ENCODE measurements around the gene ZKSCAN7.
"Not testable (repeated sequence)": the region's sequence is repeated elsewhere in the genome, so short reads cannot be mapped to it uniquely, and the experiment has no call there.

ZKSCAN7 gene

DNA sequence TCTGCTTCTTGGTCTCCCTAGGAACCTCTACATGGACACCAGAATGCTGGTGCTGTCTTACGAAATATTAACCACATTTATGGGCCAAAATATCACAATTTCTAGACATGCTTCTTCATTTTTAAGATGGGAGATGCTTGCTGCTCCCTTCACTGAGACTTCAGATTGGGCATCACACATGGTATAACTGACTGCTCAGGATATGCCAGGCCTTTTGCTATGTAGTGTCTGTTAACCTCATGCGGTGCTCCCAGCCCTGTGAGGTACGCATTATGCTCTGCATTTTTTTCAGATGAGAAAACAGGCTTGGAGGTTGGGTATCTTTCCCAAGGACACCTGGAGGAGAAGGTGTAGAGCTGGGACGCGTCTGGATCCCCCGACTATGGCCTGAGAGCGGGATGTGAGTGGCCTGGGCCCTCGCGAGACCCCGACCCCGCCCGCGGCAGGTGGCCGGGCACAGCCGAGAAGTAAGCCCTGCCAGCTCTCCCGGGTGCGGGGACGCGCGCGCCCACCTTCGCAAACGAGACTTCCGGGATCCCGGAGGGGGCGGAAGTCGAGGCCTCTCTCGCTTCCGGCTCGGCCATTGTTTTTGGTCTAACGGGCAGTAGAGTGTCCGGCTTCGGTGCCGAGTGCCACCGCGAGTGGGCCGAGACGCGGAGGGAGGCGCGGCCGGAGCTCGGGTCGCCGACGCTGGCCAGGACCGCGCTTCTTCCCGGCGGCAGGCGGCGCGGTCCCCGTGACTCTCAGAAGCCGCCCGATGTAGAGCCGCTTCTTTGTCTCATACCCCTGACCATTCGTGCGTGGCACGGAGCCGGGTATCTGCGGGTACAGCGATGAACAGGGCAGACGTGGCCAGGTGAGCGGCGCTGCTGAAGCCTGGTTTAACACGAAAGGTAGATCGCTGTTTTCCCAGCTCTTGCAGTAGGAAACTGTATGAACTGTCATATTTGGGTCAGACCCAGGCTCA, at the start of gene ZKSCAN7:
ZKSCAN7 (plus strand) TSS at position 568 of the 967 bp plus-strand sequence. CDS start 1,855 bp downstream, outside the sequence.
- DNase-seq (ENCODE audit: insufficient read length, low spot score) (peak; percentile 66), FAIRE-seq (no peak)

DNA sequence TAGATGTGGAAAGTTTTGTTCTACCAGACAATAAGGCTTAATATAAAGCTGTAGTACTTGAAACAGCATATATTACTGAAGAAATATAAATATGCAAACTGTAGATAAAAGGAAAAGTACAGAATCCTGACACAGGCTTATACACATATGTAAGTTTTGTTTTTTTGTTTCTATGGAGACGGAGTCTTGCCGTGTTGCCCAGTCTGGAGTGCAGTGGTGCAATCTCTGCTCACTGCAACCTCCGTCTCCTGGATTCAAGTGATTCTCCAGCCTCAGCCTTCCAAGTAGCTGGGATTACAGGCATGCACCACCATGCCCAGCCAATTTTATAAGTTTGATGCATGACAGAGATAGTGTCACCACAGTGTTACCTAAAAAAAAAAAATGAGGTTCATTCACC, 48.4 kb upstream of the ZKSCAN7 start:
- DNase-seq (ENCODE audit: insufficient read length, low spot score), result no peak

DNA sequence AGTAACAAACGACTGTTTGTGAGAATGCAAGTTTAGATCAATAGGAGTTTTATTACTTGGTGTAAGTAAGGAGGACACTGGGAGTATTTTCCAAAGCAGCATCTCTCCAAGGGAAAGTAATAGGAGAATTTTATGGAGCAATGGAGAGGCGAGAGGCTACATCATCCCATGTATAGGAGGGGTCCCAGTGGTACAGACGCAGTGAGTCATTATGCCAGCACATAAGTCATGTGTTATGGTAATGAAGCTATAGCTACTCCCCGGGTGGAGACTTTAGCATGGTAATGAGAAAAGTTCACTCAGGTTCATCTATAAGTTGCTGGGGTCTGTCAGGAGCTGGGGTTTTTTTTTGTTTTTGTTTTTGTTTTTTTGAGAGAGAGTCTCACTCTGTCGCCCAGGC, 48.0 kb upstream of the ZKSCAN7 start:
- DNase-seq (ENCODE audit: insufficient read length, low spot score), result no peak
- FAIRE-seq, result no peak

More for the DNA sequence above, 48.4 kb upstream of the ZKSCAN7 start:
- FAIRE-seq, result no peak

DNA sequence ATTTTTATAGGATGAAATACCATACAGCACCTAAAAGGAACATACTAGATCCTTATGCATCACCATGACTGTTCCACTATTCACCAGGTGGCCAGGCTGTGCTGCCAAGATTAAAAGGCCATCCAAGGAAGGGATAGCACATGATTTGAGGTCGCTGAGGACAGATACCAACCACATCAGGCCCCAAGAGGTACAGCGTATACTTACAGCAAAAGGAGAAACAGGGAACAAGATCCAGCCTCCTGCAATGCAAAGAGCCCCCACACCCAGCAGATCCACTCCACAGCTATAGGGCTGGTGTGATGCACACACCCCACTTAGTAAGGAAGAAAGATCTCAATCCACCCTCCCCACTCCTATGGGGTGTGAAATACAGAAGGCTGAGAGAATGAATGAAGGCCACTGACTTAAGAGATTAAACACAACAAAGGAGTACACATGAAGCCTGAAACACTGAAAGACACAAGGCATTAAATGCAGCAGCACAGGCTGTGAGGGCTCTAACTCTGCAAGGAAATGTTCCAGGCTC, 45.5 kb upstream of the ZKSCAN7 start:
- FAIRE-seq (no peak), DNase-seq (ENCODE audit: insufficient read length, low spot score) (no peak)

DNA sequence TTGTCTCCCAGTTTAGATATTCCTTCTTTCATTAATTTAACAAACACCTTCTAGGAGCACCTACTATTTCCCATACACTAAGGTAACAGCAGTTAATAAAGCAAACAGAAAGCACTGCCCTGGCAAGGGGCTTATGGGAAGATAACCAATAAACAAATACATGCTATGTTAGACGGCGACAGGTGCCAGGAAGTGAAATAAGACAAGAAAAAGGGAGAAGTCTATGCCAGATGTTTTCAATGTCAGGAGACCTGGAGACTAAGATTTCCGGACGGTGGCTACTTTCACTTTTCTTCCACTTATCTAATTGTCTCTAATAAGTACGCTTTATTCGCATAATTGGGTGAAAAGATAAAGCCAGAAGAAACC, 45.0 kb upstream of the ZKSCAN7 start:
- FAIRE-seq (no peak), DNase-seq (ENCODE audit: insufficient read length, low spot score) (no peak)

DNA sequence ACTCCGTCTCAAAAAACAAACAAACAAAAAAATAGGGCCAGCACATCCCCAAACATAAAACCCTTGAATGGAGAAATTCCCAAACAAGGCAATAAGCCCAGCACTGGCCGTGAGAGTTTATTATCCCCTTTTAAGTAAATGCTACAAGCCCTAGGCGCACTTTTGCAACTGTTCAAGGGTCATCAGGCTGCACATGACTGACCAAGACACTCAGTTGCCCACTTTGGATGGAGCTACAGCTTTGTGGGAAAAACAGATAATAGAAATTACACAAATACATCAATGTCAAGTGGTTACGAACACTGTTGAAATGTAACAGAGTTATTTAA, 43.8 kb upstream of the ZKSCAN7 start:
- DNase-seq (ENCODE audit: insufficient read length, low spot score) (no peak), FAIRE-seq (no peak)

DNA sequence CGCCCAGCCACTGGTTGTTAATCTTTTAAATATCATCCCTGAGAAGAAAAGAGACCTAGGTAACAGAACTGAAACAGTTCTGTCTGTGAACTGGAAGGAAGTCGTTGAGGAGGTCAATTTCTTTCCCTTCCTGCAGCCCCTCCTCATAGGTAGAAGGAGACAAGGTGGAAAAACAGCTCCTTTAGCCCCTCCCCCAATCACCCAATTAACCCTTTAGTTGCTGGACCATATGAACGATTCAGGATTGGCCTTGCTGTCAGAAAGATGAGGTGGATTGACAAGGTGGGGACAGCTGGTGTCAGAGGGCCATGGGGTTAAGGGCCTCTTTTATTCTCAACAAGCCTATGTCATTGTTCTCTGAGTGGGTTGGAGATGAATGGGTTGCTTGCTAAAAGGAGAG, 41.5 kb upstream of the ZKSCAN7 start:
- FAIRE-seq, result no peak
- no peak for DNase-seq (ENCODE audit: insufficient read length, low spot score)

DNA sequence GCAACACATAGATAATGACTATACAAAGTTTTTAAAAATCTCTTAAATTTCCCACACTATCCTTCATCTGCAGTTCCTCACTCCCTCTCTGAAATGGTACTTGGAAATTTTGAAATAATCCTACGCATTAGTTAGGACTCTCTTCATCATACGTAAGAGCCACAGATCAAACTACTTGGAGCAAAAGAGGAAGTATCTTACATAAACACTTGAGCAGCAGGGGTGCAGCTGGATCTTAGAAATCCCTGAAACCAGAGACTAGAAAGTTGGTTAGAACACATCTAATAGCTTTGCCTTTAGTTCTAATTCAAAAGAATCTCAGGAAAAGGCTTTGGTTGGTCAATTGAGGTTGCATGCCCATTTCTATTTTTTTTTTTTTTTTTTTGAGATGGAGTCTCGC, 38.8 kb upstream of the ZKSCAN7 start:
- FAIRE-seq (no peak), DNase-seq (ENCODE audit: insufficient read length, low spot score) (no peak)

DNA sequence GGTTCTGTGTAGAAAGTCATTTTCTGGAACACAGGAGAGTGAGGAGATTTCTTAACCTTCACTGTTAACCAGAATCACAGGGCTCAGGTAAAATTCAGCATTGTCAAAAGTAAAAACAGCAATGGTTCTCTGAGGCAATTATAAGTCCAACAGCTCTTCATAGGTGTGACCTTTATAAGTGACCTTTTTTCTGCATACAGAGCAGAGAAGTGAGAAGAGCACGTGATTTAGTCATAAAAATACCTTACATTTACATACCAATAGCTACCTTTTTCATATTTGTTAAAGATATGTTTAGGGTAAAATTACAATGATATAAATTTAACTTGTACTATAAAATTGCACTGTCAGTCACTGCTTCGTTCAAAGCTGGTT, 36.2 kb upstream of the ZKSCAN7 start:
- FAIRE-seq, result no peak

DNA sequence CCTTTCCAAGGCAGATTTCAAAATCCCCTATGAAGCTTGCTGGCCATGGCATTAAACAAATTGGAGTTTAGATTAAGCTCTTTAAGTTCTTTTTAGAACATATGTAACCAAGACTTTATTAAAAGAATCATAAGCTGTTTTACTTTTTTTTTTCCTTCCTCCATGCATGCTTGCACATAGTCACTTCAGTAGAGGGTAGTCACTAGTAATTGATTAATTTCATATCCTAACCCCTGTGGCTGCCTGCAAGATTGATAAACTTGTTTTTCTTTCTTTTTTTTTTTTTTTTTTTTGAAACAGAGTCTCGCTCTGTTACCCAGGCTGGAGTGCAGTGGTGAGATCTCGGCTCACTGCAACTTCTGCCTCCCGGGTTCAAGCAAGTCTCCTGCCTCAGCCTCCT, 33.3 kb upstream of the ZKSCAN7 start:
- FAIRE-seq, result no peak
- no peak for DNase-seq (ENCODE audit: insufficient read length, low spot score)

More for the DNA sequence above, 36.2 kb upstream of the ZKSCAN7 start:
- DNase-seq (ENCODE audit: insufficient read length, low spot score), result no peak

DNA sequence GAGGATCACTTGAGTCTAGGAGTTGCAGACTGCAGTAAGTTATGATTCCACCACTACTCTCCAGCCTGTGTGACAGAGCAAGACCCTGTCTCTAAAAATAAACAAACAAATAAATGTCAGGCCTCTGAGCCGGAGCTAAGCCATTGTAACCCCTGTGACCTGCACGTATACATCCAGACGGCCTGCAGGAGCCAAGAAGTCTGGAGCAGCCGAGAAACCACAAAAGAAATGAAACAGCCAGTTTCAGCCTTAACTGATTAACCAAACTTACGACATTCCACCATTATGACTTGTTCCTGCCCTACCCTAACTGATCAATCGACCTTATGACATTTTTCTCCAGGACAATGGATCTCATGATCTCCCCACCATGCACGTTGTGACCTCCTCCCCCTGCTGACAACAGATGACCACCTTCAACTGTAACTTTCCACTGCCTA, 32.5 kb upstream of the ZKSCAN7 start:
- DNase-seq (ENCODE audit: insufficient read length, low spot score) (no peak), FAIRE-seq (no peak)

DNA sequence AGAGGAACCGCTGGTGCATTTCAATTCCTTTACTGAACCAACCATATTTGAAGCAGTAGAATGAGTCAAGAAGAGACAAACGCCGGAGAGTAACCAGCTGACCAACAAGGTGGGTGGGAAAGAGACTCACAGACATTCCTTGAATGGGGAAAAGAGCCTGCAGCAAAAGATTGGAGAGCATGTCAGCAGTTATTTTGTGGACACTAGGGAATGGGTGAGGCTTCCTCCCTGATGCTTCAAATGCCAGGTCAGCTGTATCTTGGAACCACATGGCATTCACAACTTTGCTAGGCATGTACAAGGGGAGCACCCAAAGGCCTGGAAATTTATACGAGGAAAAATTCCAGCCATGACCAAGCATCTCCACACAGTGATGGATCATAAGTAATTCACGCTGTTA, 29.9 kb upstream of the ZKSCAN7 start:
- no peak for FAIRE-seq
- no peak for DNase-seq (ENCODE audit: insufficient read length, low spot score)

DNA sequence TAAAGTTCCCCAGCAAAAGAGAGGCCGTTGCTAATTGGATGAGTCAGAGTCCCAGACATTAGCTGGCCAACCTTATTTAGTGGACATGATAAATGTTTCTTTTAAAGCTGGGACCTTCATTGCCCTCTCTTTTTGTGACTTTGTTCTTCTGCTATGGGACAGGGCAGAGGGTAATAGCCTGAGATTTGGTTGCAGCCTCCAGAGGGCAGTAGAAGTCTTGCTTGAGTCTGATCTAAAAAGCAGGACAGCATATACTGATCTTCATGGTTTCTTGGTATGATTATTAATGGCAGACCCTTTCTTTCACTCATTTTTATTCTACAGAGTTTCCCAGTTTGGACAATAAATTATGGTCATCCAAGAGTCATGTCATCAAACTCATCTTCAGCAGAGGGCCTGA, 25.1 kb upstream of the ZKSCAN7 start:
- FAIRE-seq (no peak), DNase-seq (ENCODE audit: insufficient read length, low spot score) (no peak)

DNA sequence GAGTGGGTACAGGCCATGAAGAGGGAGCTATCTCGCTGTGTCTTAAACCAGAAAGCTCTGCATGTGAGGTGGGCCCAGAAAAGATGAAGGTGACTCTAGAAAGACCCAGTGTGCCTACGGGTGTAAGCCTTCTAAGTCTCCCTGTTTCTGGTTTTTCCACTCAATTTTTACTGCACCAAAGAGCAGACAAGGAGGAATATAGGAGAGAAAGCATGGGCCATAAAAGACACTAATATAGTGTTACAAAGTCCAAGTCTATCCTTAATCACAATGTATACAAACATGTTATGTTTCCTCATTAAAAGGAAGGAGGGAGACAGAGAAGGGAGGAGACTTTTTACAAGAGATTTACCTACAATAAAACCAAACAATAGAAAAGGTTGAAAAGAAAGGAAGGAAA, 24.1 kb upstream of the ZKSCAN7 start:
- FAIRE-seq (no peak), DNase-seq (ENCODE audit: insufficient read length, low spot score) (no peak)

DNA sequence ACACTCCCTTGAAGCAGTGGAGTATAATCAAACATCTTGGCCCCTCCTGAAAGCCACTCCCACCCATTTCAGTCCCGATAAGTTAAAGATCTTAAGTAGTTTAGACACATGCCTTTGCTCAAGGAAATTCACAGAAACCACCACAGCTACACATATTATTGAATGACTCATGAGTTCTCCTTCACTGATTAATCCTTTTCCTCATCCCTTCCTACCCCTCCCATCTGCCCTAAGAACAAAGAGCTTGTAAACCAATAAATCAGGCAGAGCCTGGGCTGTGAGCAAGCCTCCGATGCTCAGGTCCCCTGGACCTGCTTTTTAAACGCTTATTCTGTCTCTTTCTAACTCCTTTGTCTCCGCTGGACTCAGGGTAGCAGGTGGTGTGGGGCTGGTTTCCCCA, 20.3 kb upstream of the ZKSCAN7 start:
- FAIRE-seq; DNase-seq (ENCODE audit: insufficient read length, low spot score): not testable (repeated sequence)

DNA sequence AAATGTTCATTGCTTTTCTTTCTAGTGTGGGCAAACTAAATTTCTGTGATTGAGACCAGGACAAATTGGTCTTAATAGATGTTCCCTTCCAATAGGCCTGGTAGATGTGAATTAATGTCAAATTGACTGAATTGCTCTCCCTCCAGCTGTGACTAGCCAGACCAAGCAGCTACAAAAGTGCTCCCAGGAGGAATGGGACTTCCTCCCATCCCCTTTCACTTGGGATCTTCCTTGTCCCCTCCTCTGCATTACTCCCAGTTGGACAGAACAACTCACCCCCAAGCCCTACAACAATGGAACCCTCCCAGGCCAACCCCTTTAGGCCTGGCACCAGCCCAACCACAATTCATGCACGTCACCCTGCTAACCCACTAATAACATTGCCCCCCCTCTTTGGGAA, 19.6 kb upstream of the ZKSCAN7 start:
- DNase-seq (ENCODE audit: insufficient read length, low spot score) (no peak), FAIRE-seq (no peak)

DNA sequence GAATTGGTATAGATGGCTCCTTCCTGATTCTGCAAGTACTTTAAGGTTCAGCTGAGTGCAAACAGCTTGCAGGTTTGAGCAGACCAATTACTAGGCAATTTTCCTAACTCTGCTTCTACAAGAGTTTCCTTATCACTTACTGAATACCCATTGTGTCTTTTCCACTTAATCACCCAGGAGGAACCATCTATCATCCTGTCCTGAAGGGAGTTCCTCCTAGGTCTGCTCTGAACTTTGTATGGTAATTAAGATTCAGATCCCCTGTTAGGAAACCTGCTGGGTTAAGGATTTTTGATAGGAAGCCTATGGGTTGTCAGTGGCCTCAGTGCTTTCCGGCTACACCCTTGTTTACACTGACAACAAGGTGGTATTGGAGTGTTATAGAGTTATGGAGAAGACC, 10.2 kb upstream of the ZKSCAN7 start:
- FAIRE-seq; DNase-seq (ENCODE audit: insufficient read length, low spot score): not testable (repeated sequence)

DNA sequence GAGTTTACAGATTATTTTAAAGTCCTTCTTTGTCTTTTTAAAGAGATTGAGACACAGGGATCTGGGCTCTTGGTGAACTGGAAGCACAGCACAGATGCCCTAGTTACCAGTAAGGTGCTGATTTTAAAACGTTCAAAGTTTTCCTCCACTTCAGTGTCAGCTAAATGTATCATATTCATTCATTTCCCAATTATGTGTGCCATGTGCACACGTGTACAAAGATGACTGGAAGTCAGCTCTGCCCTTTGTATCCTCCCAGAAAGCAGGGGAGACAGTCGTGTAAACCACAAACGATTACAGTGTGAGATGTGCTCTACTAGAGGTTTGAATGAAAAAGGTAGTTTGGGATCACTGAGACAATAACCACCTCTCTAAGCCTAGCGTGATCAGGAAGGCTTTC, 730 bp downstream of the ZKSCAN7 start:
- DNase-seq (ENCODE audit: insufficient read length, low spot score) (no peak), FAIRE-seq (no peak)

DNA sequence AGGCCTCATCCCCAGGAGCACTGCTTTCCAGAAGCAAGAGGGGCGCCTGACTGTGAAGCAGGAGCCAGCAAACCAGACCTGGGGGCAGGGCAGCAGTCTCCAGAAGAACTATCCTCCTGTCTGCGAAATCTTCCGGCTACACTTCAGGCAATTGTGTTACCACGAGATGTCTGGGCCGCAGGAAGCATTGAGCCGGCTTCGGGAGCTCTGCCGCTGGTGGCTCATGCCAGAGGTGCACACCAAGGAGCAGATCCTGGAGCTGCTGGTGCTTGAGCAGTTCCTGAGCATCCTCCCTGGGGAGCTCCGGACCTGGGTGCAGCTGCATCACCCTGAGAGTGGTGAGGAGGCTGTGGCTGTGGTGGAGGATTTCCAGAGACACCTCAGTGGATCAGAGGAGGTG, 2.1 kb downstream of the ZKSCAN7 start:
- no peak for FAIRE-seq
- DNase-seq (ENCODE audit: insufficient read length, low spot score), result no peak

DNA sequence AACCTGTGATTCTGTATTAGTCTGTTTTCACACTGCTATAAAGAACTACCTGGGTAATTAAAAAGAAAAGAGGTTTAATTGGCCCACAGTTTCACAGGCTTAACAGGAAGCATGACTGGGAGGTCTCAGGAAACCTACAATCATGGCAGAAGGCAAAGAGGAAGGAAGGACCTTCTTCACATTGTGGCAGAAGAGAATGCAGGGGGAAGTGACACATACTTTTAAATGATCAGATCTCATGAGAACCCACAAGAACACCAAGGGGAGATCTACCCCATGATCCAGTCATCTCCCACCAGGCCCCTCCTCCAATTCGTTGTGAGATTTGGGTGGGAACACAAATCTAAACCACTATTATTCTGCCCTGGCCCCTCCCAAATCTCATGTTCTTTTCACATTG, 6.1 kb downstream of the ZKSCAN7 start:
- FAIRE-seq (no peak), DNase-seq (ENCODE audit: insufficient read length, low spot score) (no peak)

DNA sequence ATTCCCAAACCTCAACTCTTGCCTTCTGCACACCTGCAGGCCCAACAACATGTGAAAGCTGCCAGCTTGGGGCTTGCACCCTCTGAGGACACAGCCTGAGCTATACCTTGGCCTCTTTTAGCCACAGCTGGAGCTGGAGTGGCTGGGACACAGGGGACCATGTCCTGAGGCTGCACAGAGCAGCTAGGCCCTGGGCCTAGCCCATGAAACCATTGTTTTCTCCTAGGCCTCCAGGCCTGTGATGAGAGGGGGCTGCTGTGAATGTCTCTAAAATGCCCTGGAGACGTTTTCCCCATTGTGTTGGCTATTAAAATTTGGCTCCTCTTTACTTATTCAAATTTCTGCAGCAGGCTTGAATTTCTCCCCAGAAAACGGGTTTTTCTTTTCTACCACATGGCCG, 7.2 kb downstream of the ZKSCAN7 start:
- FAIRE-seq (no peak), DNase-seq (ENCODE audit: insufficient read length, low spot score) (no peak)

DNA sequence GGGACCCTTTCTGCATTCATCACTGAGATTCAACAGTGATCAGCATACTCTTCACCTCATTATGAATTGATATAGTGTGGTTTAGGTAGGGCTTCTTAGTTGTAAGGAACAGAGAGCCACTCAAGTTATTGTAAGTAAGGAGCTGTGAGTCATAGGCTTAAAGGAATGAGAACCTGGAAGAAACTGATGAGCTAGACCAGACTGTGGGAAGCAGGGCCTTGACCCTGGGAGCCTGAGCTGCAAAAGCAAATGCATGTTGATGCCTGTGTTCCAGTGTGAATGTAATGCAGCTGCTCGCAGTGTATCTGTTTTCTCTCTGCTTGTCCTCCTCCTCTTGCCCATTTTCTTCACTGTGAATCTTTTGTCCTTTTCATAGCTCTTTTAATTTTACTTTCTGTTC, 13.6 kb downstream of the ZKSCAN7 start:
- FAIRE-seq (no peak), DNase-seq (ENCODE audit: insufficient read length, low spot score) (no peak)

Measured in HTR-8/SVneo (cell line).